Gastrocnemius medialis (tissue), 4 donors: ENCODE measurements around the gene PSMC3. TPM values are rescaled to one million over a fixed set of nuclear protein-coding genes. Genes with fewer than 3 reads are reported as not detected.

Source experiments
- ATAC-seq, 2 donors: fragments of 150-250 bp; one replicate each; pipeline ENCODE4 v1.9.1; 2016
- DNase-seq, 2 donors: peaks; one replicate each; pipeline ENCODE4 v3.0.0-alpha.2; 2019
- H3K27ac ChIP-seq, 4 donors: fragments of 200-600 bp; sonication (generic); 1 replicate in 1 of 4; 2 replicates in 3 of 4; pipeline ENCODE4 v1.5.1; 2016 to 2018; ENCODE audit warnings: mild to moderate bottlenecking in 2 of 4, moderate library complexity in 1 of 4
- H3K27me3 ChIP-seq, 3 donors: fragments of 200-600 bp; sonication (generic) in 2 of 3; 1 replicate in 1 of 3; 2 replicates in 2 of 3; pipeline versions ENCODE4 v1.5.1 to v1.6.0; 2016 to 2019; ENCODE audit warnings: mild to moderate bottlenecking in 1 of 3, moderate library complexity in 1 of 3
- H3K36me3 ChIP-seq, 2 donors: fragments of 200-600 bp; sonication (generic) in 1 of 2; one replicate each; pipeline ENCODE4 v1.5.1; 2017 to 2018
- H3K4me1 ChIP-seq, 2 donors: fragments of 200-600 bp; sonication (generic) in 1 of 2; one replicate each; pipeline ENCODE4 v1.5.1; 2016 to 2017; ENCODE audit warnings: mild to moderate bottlenecking in 2 of 2
- H3K4me3 ChIP-seq, 4 donors: fragments of 200-600 bp; sonication (generic) in 3 of 4; 1 replicate in 1 of 4; 2 replicates in 3 of 4; pipeline ENCODE4 v1.5.1; 2016 to 2019; ENCODE audit warnings: mild to moderate bottlenecking in 2 of 4
- H3K9me3 ChIP-seq, 3 donors: fragments of 200-600 bp; sonication (generic) in 2 of 3; 1 replicate in 1 of 3; 2 replicates in 2 of 3; pipeline ENCODE4 v1.5.1; 2016 to 2019
- POLR2A ChIP-seq, 2 donors: fragments of 450-650 bp; IDR thresholded peaks; one replicate each; pipeline ENCODE4 v1.6.1; 2017; ENCODE audit warnings: antibody characterized with exemption in 2 of 2, mild to moderate bottlenecking in 2 of 2, moderate library complexity in 2 of 2
- in situ Hi-C, 4 donors: fragments of 200-750 bp; cut with MboI; loops; one replicate each; pipeline versions ENCODE4 v1.15.0 to v1.8.0; 2017; ENCODE audit warnings: low sequenced_read_pairs in 4 of 4
- intact Hi-C: fragments of 100-400 bp; cut with DNase I; formaldehyde crosslinking; loops from one replicate; pipeline ENCODE4 v1.15.1; 2023; ENCODE audit warnings: low total_unique reads
- total RNA-seq, 4 donors: library from RNA; depleted of rRNA; stranded (reverse); fragments of >200 nt; gene quantifications; one replicate each; pipeline versions ENCODE4 v1.1.0 to v1.2.3, GENCODE V29; 2016
- TF ChIP-seq, protein P1 (sequence below), 5 experiments: fragments of 450-650 bp in 3 of 5; fragments of 200-600 bp in 2 of 5; sonication (generic) in 2 of 5; IDR thresholded peaks in 4 of 5; conservative IDR thresholded peaks in 1 of 5; 1 replicate in 4 of 5; 2 replicates in 1 of 5; pipeline ENCODE4 v1.5.1; 2016 to 2019; ENCODE audit warnings: antibody characterized with exemption in 5 of 5, mild to moderate bottlenecking in 3 of 5, moderate library complexity in 3 of 5

The PSMC3 gene
- total RNA-seq, 4 donors from 2014 or later, result 243 to 350 (median 329) TPM

GRCh38 chr11:47414685-47415070 is 11.6 kb downstream of the PSMC3 start:
- Histone ChIP-seq H3K4me1 (peaks cover 20 to 30% of the 10 kb centered on the region in 2 donors), H3K36me3 (peaks cover 0 to 28% of the 10 kb centered on the region in 2 donors), H3K9me3 (no peaks in the 10 kb centered on the region), H3K4me3 (no peak overlapping the region), H3K27me3 (no peaks in the 10 kb centered on the region), H3K27ac (peak overlapping the region; percentile 49 to 88 (median 78))
- intact Hi-C loops, result no loop called here
- no peak for TF ChIP-seq POLR2A (IDR thresholded peaks at IDR 0.05)
- TF ChIP-seq, protein P1, sequence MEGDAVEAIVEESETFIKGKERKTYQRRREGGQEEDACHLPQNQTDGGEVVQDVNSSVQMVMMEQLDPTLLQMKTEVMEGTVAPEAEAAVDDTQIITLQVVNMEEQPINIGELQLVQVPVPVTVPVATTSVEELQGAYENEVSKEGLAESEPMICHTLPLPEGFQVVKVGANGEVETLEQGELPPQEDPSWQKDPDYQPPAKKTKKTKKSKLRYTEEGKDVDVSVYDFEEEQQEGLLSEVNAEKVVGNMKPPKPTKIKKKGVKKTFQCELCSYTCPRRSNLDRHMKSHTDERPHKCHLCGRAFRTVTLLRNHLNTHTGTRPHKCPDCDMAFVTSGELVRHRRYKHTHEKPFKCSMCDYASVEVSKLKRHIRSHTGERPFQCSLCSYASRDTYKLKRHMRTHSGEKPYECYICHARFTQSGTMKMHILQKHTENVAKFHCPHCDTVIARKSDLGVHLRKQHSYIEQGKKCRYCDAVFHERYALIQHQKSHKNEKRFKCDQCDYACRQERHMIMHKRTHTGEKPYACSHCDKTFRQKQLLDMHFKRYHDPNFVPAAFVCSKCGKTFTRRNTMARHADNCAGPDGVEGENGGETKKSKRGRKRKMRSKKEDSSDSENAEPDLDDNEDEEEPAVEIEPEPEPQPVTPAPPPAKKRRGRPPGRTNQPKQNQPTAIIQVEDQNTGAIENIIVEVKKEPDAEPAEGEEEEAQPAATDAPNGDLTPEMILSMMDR (IDR thresholded peaks at IDR 0.05 in 4 of 5, conservative IDR thresholded peaks at IDR 0.05 in 1 of 5), result no peak
- DNase-seq, result no peak
- ATAC-seq, result no peak
- in situ Hi-C loops, result no loop called here

DNA sequence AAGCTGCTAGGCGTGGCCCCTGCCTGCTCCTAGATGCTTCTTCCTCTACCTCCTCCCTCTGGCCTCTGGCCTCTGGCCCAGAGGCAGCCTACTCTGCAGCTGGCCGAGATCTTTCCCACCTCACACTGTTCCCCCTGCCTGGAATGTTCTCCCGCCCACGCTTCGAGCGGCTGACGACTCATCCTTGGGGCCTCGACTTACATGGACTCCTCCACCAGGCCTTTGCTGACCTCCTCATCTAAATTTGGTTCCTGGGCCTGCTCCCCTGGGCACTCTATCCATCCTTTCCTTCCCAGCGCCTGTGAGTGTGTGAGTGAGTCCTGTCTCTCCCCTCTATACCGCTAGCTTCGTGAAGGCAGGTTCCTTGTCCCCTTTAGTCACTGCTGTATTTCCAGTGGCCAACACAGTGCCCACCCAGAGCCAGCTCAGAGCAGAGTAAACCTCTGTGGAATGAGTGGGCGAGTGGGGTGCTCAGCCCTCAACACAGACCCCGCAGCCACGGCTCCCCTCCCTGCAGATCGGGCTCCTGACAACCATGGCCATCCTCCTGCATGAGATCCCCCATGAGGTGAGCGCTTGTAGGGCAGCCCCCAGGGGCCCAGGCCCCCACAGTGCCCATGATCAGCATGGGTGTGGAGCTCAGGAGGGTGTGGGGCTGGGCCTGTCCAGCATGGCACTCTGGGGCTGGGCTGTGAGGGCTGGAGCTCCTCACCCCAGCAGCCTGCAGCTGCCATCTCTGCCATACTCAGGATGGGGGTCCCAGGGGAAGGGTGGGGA is 12.1 kb downstream of the PSMC3 start:
- peak in 1 of 2 donors; percentile 46 for DNase-seq
- peaks cover 26 to 36% of the 10 kb centered on the region in 2 donors for H3K4me1 ChIP-seq
- H3K27me3 ChIP-seq, result no peaks in the 10 kb centered on the region
- no peaks in the 10 kb centered on the region for H3K9me3 ChIP-seq
- H3K27ac ChIP-seq, result peak overlapping the region; percentile 49 to 88 (median 56)
- TF ChIP-seq, protein P1 (IDR thresholded peaks at IDR 0.05 in 4 of 5, conservative IDR thresholded peaks at IDR 0.05 in 1 of 5), result no peak
- TF ChIP-seq POLR2A (IDR thresholded peaks at IDR 0.05), result no peak
- peaks cover 0 to 24% of the 10 kb centered on the region in 2 donors for H3K36me3 ChIP-seq
- H3K4me3 ChIP-seq, result no peak overlapping the region
- intact Hi-C loops, result no loop called here
- no peak for ATAC-seq
- in situ Hi-C loops, result no loop called here

DNA sequence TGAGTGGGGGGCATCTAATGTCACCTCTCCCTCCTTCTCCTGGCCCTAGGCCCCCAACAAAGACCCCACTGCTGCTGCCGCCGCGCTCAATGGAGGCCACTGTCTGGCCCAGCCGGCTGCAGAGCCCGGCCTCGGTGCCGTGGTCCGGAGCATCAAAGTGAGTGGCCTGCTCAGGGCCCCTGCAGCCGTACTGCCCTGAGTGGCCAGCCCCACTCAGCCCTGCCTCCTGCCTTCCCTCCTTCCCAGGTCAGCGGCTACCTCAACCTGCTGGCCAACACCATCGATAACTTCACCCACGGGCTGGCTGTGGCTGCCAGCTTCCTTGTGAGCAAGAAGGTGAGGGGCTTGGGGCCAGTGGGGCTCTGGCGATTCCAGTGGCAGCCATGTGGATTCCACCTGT is 12.9 kb downstream of the PSMC3 start:
- no peak overlapping the region for H3K4me3 ChIP-seq
- DNase-seq, result peak in 1 of 2 donors; percentile 15
- H3K9me3 ChIP-seq, result no peaks in the 10 kb centered on the region
- no peak for TF ChIP-seq POLR2A (IDR thresholded peaks at IDR 0.05)
- TF ChIP-seq, protein P1 (IDR thresholded peaks at IDR 0.05 in 4 of 5, conservative IDR thresholded peaks at IDR 0.05 in 1 of 5), result no peak
- H3K36me3 ChIP-seq, result peaks cover 0 to 17% of the 10 kb centered on the region in 2 donors
- no peak for ATAC-seq
- H3K4me1 ChIP-seq, result peaks cover 27 to 40% of the 10 kb centered on the region in 2 donors
- H3K27me3 ChIP-seq, result no peaks in the 10 kb centered on the region
- in situ Hi-C loops, result no loop called here
- peak overlapping the region; percentile 10 to 61 (median 44) for H3K27ac ChIP-seq
- intact Hi-C loops, result no loop called here

- in situ Hi-C loops (no loop called here), intact Hi-C loops (no loop called here)
- DNase-seq (peak in 1 of 2 donors; percentile 43), ATAC-seq (no peak)
- H3K9me3 ChIP-seq, result no peaks in the 10 kb centered on the region
- H3K27me3 ChIP-seq, result no peaks in the 10 kb centered on the region
- peak overlapping the region in 2 of 4 donors; percentile 15 to 37 for H3K27ac ChIP-seq
- H3K4me1 ChIP-seq, result peaks cover 33 to 48% of the 10 kb centered on the region in 2 donors
- TF ChIP-seq, protein P1 (IDR thresholded peaks at IDR 0.05 in 4 of 5, conservative IDR thresholded peaks at IDR 0.05 in 1 of 5), result peak in 4 of 5 experiments; percentile 28 to 69 (median 56)
- no peak for TF ChIP-seq POLR2A (IDR thresholded peaks at IDR 0.05)
- peaks cover 0 to 8% of the 10 kb centered on the region in 2 donors for H3K36me3 ChIP-seq
- H3K4me3 ChIP-seq, result no peak overlapping the region
Measured at GRCh38 chr11:47411884-47412746, 14.1 kb downstream of the PSMC3 start.
